Measurements from ENCODE around the gene PAIP2.
A peak's percentile ranks its signal among the peaks of the same experiment; 100 is the strongest.

The PAIP2 gene

DNA sequence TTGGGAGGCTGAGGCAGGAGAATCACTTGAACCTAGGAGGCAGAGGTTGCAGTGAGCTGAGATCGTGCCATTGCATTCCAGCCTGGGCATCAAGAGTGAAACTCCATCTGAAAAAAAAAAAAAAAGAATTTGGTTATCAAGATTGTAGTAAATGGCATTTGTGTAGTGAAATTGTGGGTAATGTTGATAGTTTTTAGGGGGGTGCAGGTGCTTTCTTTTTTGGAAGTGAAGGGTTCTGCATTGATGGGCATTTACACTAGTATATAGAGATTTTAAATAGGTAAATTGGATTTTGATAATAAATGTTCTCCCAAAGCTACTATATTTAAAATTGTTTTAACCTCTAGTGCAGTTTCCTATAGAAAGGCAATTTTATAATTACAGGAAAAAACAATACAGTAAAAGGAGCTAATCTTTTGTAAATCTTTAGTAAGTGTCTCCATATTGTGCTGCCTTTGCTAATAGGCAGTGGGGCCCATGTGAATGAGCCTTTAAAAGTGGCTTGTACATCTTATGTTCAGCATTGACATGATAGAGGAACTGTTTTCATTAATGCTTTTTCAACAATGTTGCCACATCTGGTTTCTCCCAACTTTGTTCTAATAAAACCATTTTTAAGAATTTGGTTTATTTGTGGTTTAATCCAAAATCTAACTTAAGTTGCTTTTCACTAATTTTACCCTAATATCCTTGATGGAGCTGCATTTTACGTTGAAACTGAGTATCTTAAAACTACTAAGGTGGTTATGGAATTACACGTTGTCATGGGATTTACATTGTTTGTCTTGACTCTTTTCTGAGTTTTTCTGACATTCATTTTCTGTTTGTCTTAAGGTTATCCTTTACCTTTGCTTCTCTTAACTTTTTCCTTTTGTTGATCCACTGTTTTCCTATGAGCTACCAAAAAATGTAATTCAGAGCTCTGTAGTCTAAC is 37.0 kb upstream of the PAIP2 start:
- H3K14ac ChIP-seq (ENCODE audit: low read length in 2 of 2), result no peak overlapping the region
- H2AFZ ChIP-seq (ENCODE audit: low read depth, low read length), result no peak overlapping the region
- no peak overlapping the region for H3K23ac ChIP-seq (ENCODE audit: low read length in 2 of 2)
- no peak overlapping the region for H4K91ac ChIP-seq (ENCODE audit: low read length)
- H2BK12ac ChIP-seq (ENCODE audit: low read length in 2 of 2), result no peak overlapping the region
- no peak overlapping the region for H3K4ac ChIP-seq (ENCODE audit: low read depth in 1 of 2, low read length in 2 of 2)
- no peaks in the 10 kb centered on the region for H3K27me3 ChIP-seq (ENCODE audit: control insufficient read depth in 1 of 2, insufficient read depth in 1 of 2, low read length in 2 of 2)
- no peak overlapping the region for H2AK5ac ChIP-seq (ENCODE audit: low read length, severe bottlenecking)
- DNase-seq, result no peak
- H3K79me1 ChIP-seq (replicated peaks; ENCODE audit: low read length, poor library complexity, severe bottlenecking), result no peaks in the 10 kb centered on the region
- H3K36me3 ChIP-seq (ENCODE audit: control insufficient read depth in 1 of 2, insufficient read depth in 2 of 2, low read depth in 1 of 2, low read length in 2 of 2), result peaks cover 0 to 19% of the 10 kb centered on the region in 2 experiments
- no peak overlapping the region for H3K4me3 ChIP-seq (ENCODE audit: insufficient read depth in 1 of 2, low read depth in 1 of 2, low read length in 2 of 2)
- no peak overlapping the region for H3K27ac ChIP-seq (ENCODE audit: low read length, poor library complexity, severe bottlenecking)
- H4K8ac ChIP-seq (ENCODE audit: low read length), result no peak overlapping the region
- H2BK15ac ChIP-seq (ENCODE audit: low read depth, poor library complexity, severe bottlenecking), result no peak overlapping the region
- H3K4me1 ChIP-seq (ENCODE audit: control insufficient read depth, insufficient read depth, low read depth, low read length), result peaks cover 16% of the 10 kb centered on the region
- no peak overlapping the region for H2BK120ac ChIP-seq (ENCODE audit: low read depth, low read length)
- peak overlapping the region; percentile 16 for H3K9ac ChIP-seq (ENCODE audit: low read length)
- no peak overlapping the region for H2BK5ac ChIP-seq (ENCODE audit: low read depth, low read length, poor library complexity, severe bottlenecking)
- H3K9me3 ChIP-seq (ENCODE audit: control insufficient read depth, low read length), result no peaks in the 10 kb centered on the region
- no peak overlapping the region for H3K4me2 ChIP-seq (ENCODE audit: low read length, poor library complexity, severe bottlenecking)
- 87% methylated on average over 2 of the region's 3 CpGs for WGBS
- H3K18ac ChIP-seq (ENCODE audit: low read depth in 1 of 2, low read length in 2 of 2), result no peak overlapping the region

DNA sequence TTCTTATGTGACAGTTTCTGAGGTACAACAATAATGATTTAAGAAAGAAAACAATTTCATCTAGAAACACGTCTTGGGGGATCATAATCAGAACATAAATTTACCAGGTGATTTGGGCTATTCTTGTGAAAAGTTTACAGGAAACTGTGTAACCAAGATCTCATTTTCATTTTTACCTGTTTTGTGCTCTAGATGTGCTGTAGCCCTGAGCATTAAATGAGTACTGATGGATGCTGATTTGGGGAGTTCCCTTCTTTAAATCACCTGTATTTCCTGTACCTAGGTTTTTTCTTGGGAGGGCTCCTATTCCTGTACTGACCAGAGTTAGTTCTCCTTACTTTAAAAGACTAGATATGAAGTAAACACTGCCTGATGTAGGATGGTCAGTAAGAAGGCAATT is 35.5 kb upstream of the PAIP2 start:
- H3K36me3 ChIP-seq (ENCODE audit: control insufficient read depth in 1 of 2, insufficient read depth in 2 of 2, low read depth in 1 of 2, low read length in 2 of 2), result peaks cover 0 to 19% of the 10 kb centered on the region in 2 experiments
- no peak overlapping the region for H3K4ac ChIP-seq (ENCODE audit: low read depth in 1 of 2, low read length in 2 of 2)
- H3K14ac ChIP-seq (ENCODE audit: low read length in 2 of 2), result no peak overlapping the region
- no peak overlapping the region for H2AFZ ChIP-seq (ENCODE audit: low read depth, low read length)
- no peak overlapping the region for H3K23ac ChIP-seq (ENCODE audit: low read length in 2 of 2)
- no peak overlapping the region for H2BK5ac ChIP-seq (ENCODE audit: low read depth, low read length, poor library complexity, severe bottlenecking)
- no peak overlapping the region for H2BK120ac ChIP-seq (ENCODE audit: low read depth, low read length)
- H3K27ac ChIP-seq (ENCODE audit: low read length, poor library complexity, severe bottlenecking), result no peak overlapping the region
- no peak overlapping the region for H3K4me2 ChIP-seq (ENCODE audit: low read length, poor library complexity, severe bottlenecking)
- no peak overlapping the region for H2BK15ac ChIP-seq (ENCODE audit: low read depth, poor library complexity, severe bottlenecking)
- H3K18ac ChIP-seq (ENCODE audit: low read depth in 1 of 2, low read length in 2 of 2), result no peak overlapping the region
- no peak overlapping the region for H4K8ac ChIP-seq (ENCODE audit: low read length)
- no peak overlapping the region for H3K4me3 ChIP-seq (ENCODE audit: insufficient read depth in 1 of 2, low read depth in 1 of 2, low read length in 2 of 2)
- peaks cover 14% of the 10 kb centered on the region for H3K4me1 ChIP-seq (ENCODE audit: control insufficient read depth, insufficient read depth, low read depth, low read length)
- no peak overlapping the region for H3K9ac ChIP-seq (ENCODE audit: low read length)
- no peak for DNase-seq
- H4K91ac ChIP-seq (ENCODE audit: low read length), result no peak overlapping the region
- H2BK12ac ChIP-seq (ENCODE audit: low read length in 2 of 2), result no peak overlapping the region
- WGBS, result 100% methylated on average over 1 of the region's 1 CpG
- no peak overlapping the region for H2AK5ac ChIP-seq (ENCODE audit: low read length, severe bottlenecking)
- H3K27me3 ChIP-seq (ENCODE audit: control insufficient read depth in 1 of 2, insufficient read depth in 1 of 2, low read length in 2 of 2), result no peaks in the 10 kb centered on the region
- H3K79me1 ChIP-seq (replicated peaks; ENCODE audit: low read length, poor library complexity, severe bottlenecking), result no peaks in the 10 kb centered on the region
- no peaks in the 10 kb centered on the region for H3K9me3 ChIP-seq (ENCODE audit: control insufficient read depth, low read length)

DNA sequence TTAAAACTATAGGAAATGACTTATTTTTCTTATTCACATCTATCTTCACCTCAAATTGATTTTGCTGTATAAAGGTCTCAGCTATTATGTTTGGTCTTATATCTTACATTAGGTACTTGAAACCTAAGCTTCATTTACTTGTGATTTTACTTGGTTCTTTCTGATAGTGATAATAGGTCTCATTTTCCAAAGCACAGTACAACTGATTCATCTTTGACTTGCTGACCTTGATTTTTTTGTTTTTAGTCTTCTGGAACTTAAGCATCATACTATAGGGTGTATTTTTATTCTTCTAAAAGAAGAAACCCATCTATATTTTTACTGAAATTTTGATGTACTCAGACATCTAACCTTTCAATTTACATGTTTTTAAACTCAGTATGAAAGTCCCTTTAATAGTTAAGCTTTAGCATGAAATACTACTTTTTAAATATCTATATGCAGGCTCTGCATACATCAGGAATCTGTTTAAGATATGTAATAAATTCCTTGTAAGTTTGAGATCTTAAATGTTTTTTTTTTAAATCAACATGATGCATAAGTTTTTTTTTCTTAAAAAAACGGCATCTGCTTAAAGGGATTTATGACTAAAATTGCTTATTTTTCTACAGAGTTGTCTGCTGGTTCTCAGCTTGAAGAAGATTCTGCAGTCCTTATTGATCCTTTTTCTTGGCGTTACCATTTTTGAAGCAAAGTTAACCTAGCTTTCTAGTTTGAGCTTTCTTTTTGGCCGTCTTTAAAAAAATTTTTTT is 34.9 kb upstream of the PAIP2 start:
- Histone ChIP-seq H3K27me3 (ENCODE audit: control insufficient read depth in 1 of 2, insufficient read depth in 1 of 2, low read length in 2 of 2) (no peaks in the 10 kb centered on the region), H2AFZ (ENCODE audit: low read depth, low read length) (no peak overlapping the region), H4K91ac (ENCODE audit: low read length) (no peak overlapping the region), H3K4me1 (ENCODE audit: control insufficient read depth, insufficient read depth, low read depth, low read length) (peaks cover 13% of the 10 kb centered on the region), H3K9me3 (ENCODE audit: control insufficient read depth, low read length) (no peaks in the 10 kb centered on the region), H3K9ac (ENCODE audit: low read length) (peak overlapping the region; percentile 8), H3K14ac (ENCODE audit: low read length in 2 of 2) (no peak overlapping the region), H3K4me3 (ENCODE audit: insufficient read depth in 1 of 2, low read depth in 1 of 2, low read length in 2 of 2) (no peak overlapping the region), H3K79me1 (replicated peaks; ENCODE audit: low read length, poor library complexity, severe bottlenecking) (no peaks in the 10 kb centered on the region), H2BK5ac (ENCODE audit: low read depth, low read length, poor library complexity, severe bottlenecking) (no peak overlapping the region), H3K18ac (ENCODE audit: low read depth in 1 of 2, low read length in 2 of 2) (no peak overlapping the region), H2BK120ac (ENCODE audit: low read depth, low read length) (no peak overlapping the region), H3K23ac (ENCODE audit: low read length in 2 of 2) (no peak overlapping the region), H4K8ac (ENCODE audit: low read length) (no peak overlapping the region), H3K4ac (ENCODE audit: low read depth in 1 of 2, low read length in 2 of 2) (no peak overlapping the region), H3K4me2 (ENCODE audit: low read length, poor library complexity, severe bottlenecking) (no peak overlapping the region), H2BK15ac (ENCODE audit: low read depth, poor library complexity, severe bottlenecking) (no peak overlapping the region), H2AK5ac (ENCODE audit: low read length, severe bottlenecking) (no peak overlapping the region), H3K36me3 (ENCODE audit: control insufficient read depth in 1 of 2, insufficient read depth in 2 of 2, low read depth in 1 of 2, low read length in 2 of 2) (peaks cover 0 to 15% of the 10 kb centered on the region in 2 experiments), H3K27ac (ENCODE audit: low read length, poor library complexity, severe bottlenecking) (no peak overlapping the region), H2BK12ac (ENCODE audit: low read length in 2 of 2) (no peak overlapping the region)
- WGBS, result 100% methylated on average over 2 of the region's 3 CpGs
- DNase-seq, result no peak

DNA sequence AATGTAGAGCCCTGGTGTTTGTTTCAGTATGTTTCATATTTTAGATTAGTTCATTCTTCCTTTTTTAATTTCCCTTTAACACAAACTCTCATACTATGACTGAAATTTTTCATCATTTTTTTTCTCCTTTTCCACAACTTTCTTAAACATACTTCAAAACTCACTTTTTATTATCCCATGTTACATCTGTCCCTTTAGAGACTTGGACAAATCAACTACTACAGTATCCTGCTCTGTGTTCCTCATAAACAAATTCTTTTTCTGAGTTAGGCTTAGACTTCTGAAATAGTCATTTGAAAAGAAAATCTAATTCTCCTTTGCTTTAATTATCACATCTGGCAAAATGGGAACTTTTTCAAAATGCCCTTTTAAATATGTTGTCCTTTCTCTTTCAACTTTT is 32.9 kb upstream of the PAIP2 start:
- Histone ChIP-seq H4K91ac (ENCODE audit: low read length) (no peak overlapping the region), H3K36me3 (ENCODE audit: control insufficient read depth in 1 of 2, insufficient read depth in 2 of 2, low read depth in 1 of 2, low read length in 2 of 2) (peaks cover 3 to 14% of the 10 kb centered on the region in 2 experiments), H3K4me2 (ENCODE audit: low read length, poor library complexity, severe bottlenecking) (no peak overlapping the region), H3K4me3 (ENCODE audit: insufficient read depth in 1 of 2, low read depth in 1 of 2, low read length in 2 of 2) (no peak overlapping the region), H3K23ac (ENCODE audit: low read length in 2 of 2) (no peak overlapping the region), H3K4me1 (ENCODE audit: control insufficient read depth, insufficient read depth, low read depth, low read length) (peaks cover 7% of the 10 kb centered on the region), H2BK15ac (ENCODE audit: low read depth, poor library complexity, severe bottlenecking) (no peak overlapping the region), H3K79me1 (replicated peaks; ENCODE audit: low read length, poor library complexity, severe bottlenecking) (no peaks in the 10 kb centered on the region), H3K9me3 (ENCODE audit: control insufficient read depth, low read length) (no peaks in the 10 kb centered on the region), H2BK12ac (ENCODE audit: low read length in 2 of 2) (no peak overlapping the region), H3K18ac (ENCODE audit: low read depth in 1 of 2, low read length in 2 of 2) (no peak overlapping the region), H3K27ac (ENCODE audit: low read length, poor library complexity, severe bottlenecking) (no peak overlapping the region), H2AFZ (ENCODE audit: low read depth, low read length) (no peak overlapping the region), H2BK5ac (ENCODE audit: low read depth, low read length, poor library complexity, severe bottlenecking) (no peak overlapping the region), H2AK5ac (ENCODE audit: low read length, severe bottlenecking) (no peak overlapping the region), H2BK120ac (ENCODE audit: low read depth, low read length) (no peak overlapping the region), H3K9ac (ENCODE audit: low read length) (no peak overlapping the region), H3K4ac (ENCODE audit: low read depth in 1 of 2, low read length in 2 of 2) (no peak overlapping the region), H4K8ac (ENCODE audit: low read length) (no peak overlapping the region), H3K14ac (ENCODE audit: low read length in 2 of 2) (no peak overlapping the region), H3K27me3 (ENCODE audit: control insufficient read depth in 1 of 2, insufficient read depth in 1 of 2, low read length in 2 of 2) (no peaks in the 10 kb centered on the region)
- no peak for DNase-seq

Measured in mesenchymal stem cell (in vitro differentiated cells and primary cell).